SK-MEL-5 (cell line): ENCODE results near the gene RBL2. TPM values are rescaled to one million over a fixed set of nuclear protein-coding genes. Genes with fewer than 3 reads are reported as not detected.

Experiments
- small RNA-seq, 2 experiments: library from RNA; depleted of rRNA; stranded (forward); fragments of <200 nt; gene quantifications; one replicate each; pipeline ENCODE3, GENCODE V24; 2014
- total RNA-seq: library from RNA; depleted of rRNA; stranded (reverse); fragments of >200 nt; shearing (Covaris generic); gene quantifications from 2 replicates; pipeline ENCODE4 v1.2.3, GENCODE V29; 2014; rRNA removed

The RBL2 gene
- total RNA-seq, 1 experiment from 2014 or later: 33.8 TPM

Small RNA genes lying within 50 kb of the gene (small RNA-seq; reads per million reads assigned to genes)
- 0 reads per million in 2 experiments for gene RNU6-1153P

Other genes starting within 250 kb of the RBL2 start
- 11.9 and 12.0 TPM in 2 replicates for gene AKTIP, start 68.7 kb downstream of the RBL2 start, total RNA-seq